ENCODE measurements around the gene XPO5. TPM values are rescaled to one million over a fixed set of nuclear protein-coding genes. Genes with fewer than 3 reads are reported as not detected.
A peak's percentile ranks its signal among the peaks of the same experiment; 100 is the strongest.

The XPO5 gene
- total RNA-seq, 6 experiments from 2014 or later, result 11.3 to 16.3 (median 12.6) TPM

DNA sequence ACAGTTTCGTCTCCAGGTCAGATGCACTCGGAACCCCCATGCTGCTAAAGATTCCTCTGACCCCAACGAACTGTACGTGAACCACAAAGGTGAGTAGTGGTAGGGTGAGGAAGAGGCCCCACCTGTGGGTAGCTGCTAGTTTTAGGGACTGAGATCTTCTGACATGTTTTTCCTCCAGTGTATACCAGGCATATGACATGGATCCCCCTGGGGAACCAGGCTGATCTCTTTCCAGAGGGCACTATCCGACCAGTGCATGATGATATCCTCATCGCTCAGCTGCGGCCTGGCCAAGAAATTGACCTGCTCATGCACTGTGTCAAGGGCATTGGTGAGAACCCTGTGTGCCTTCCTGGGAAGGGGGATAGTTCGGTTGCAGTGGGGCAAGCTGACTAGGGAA lies 55.7 kb downstream of the XPO5 start:
- Histone ChIP-seq H3K36me3 (peaks cover 7 to 60% (median 23%) of the 10 kb centered on the region in 4 donors), H3K27ac (no peak overlapping the region), H3K9me3 (no peaks in the 10 kb centered on the region), H3K4me1 (peaks cover 0 to 21% (median 10%) of the 10 kb centered on the region in 4 donors), H3K27me3 (no peaks in the 10 kb centered on the region), H3K4me3 (no peak overlapping the region)
- 100% methylated on average over 1 of the region's 8 CpGs for WGBS (ENCODE audit: insufficient coverage, low coverage, low lambda C conversion rate, missing lambda C conversion rate)
- DNase-seq (no peak), ATAC-seq (no peak)
- TF ChIP-seq, protein P1, sequence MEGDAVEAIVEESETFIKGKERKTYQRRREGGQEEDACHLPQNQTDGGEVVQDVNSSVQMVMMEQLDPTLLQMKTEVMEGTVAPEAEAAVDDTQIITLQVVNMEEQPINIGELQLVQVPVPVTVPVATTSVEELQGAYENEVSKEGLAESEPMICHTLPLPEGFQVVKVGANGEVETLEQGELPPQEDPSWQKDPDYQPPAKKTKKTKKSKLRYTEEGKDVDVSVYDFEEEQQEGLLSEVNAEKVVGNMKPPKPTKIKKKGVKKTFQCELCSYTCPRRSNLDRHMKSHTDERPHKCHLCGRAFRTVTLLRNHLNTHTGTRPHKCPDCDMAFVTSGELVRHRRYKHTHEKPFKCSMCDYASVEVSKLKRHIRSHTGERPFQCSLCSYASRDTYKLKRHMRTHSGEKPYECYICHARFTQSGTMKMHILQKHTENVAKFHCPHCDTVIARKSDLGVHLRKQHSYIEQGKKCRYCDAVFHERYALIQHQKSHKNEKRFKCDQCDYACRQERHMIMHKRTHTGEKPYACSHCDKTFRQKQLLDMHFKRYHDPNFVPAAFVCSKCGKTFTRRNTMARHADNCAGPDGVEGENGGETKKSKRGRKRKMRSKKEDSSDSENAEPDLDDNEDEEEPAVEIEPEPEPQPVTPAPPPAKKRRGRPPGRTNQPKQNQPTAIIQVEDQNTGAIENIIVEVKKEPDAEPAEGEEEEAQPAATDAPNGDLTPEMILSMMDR (IDR thresholded peaks at IDR 0.05), result no peak
- TF ChIP-seq POLR2A (IDR thresholded peaks at IDR 0.05), result no peak
- intact Hi-C loops (cut with DNase I), result no loop called here

DNA sequence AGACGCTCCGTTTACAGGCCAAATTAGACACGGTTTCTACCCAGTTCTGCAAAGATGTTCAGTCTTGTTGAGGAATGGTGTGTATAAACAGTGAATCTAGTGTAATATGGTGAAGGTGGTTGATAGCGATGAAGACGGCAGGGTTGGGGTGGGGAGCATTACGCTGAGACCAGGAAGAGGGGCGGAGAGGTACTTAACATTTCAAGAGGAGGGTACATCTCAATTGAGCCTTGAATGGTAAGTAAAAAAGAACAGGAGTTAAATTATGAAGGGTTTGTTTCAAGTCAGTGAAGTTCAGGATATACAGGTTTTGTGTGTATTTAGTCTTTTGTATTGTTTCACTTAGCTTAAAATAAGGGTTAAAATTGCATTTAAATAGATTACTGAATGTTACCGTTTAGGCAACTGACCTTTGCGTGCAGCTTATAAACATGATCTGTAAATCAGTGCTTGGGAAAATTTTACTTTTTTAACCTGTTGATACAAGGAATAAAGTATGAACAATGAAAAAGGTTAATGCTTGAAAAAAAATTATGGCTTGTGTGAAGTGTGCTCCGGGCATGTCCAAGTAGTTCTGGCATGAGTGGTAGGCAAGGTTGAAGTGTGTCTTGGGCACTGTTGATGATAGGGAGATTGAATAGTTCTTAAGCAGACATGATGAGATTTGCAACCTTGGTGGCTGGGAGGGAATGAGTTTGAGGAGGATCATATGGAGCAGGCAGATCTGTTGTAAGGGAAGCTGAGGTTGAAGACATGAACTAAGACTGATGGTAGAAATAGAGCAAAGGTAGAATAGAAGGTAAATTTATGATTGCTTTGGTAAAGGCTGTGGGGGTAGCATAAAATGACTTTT lies 58.1 kb downstream of the XPO5 start:
- peaks cover 5 to 64% (median 29%) of the 10 kb centered on the region in 4 donors for H3K36me3 ChIP-seq
- peak overlapping the region; percentile 77 to 83 (median 77) for H3K4me3 ChIP-seq
- ATAC-seq, result no peak
- H3K4me1 ChIP-seq, result peaks cover 0 to 23% (median 10%) of the 10 kb centered on the region in 4 donors
- no peak for TF ChIP-seq POLR2A (IDR thresholded peaks at IDR 0.05)
- TF ChIP-seq, protein P1 (IDR thresholded peaks at IDR 0.05), result no peak
- H3K27me3 ChIP-seq, result no peaks in the 10 kb centered on the region
- intact Hi-C loops (cut with DNase I), result no loop called here
- H3K9me3 ChIP-seq, result no peaks in the 10 kb centered on the region
- WGBS (ENCODE audit: insufficient coverage, low coverage, low lambda C conversion rate, missing lambda C conversion rate), result 4% methylated on average over 10 of the region's 10 CpGs
- H3K27ac ChIP-seq, result peak overlapping the region in 1 of 3 donors; percentile 21
- no peak for DNase-seq

DNA sequence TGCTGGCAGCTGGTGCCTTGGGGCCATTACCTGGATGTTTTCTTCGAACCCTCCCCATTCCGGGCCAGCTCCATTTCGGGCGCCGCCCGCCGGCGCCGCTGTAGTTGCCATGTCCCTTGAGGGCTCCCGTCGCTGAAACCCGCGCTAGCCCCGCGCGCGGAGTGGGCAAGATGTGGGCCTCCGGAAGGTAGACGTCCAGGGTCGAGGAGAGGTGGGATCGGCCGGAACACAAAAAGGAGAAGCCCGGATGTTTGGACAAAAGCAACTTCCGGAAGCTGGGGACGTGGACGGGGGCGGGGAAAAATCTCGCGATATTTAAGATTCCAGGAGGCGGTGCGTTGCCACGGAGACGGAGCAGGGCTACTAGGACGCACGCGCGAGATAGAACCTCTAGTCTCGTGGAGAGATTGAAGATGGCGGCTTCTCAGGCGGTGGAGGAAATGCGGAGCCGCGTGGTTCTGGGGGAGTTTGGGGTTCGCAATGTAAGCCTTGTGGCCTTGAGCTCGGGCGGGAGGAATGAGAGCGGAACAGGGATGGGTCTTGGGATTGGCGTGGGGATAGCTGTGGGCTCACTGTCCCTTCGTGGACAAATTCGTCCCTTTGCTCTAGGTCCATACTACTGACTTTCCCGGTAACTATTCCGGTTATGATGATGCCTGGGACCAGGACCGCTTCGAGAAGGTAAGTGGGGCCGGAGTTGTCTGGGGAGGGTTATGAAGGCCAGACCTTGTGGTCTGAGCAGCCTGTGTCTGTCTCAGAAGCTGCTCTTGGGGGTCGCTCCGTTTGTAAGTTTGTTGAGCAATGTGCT lies 58.9 kb downstream of the XPO5 start, which contains the start of the genes POLR1C and YIPF3:
TSS of gene POLR1C (plus strand) at position 393 of the 808 bp plus-strand sequence. CDS start at position 414, 21 bp downstream.
TSS of gene YIPF3 (minus strand) at position 230 of the 808 bp plus-strand sequence. CDS start at position 111, 119 bp downstream.
- peak within 1 kb of the TSS; percentile 77 to 83 (median 77) for H3K4me3 ChIP-seq
- peak within 1 kb of the TSS; percentile 63 to 71 (median 68) for H3K27ac ChIP-seq
- WGBS (ENCODE audit: insufficient coverage, low coverage, low lambda C conversion rate, missing lambda C conversion rate), result under 1% methylated on average over 52 of the region's 57 CpGs
- TF ChIP-seq POLR2A (IDR thresholded peaks at IDR 0.05), result peak; percentile 28
- TF ChIP-seq, protein P1 (IDR thresholded peaks at IDR 0.05), result no peak
- intact Hi-C loops (cut with DNase I), result no loop called here
- no peaks in the 10 kb centered on the region for H3K27me3 ChIP-seq
- ATAC-seq (peak; percentile 91 to 97 (median 96)), DNase-seq (peak; percentile 96 to 98 (median 97))
- H3K36me3 ChIP-seq, result peaks cover 5 to 64% (median 25%) of the 10 kb centered on the region in 4 donors
- no peaks in the 10 kb centered on the region for H3K9me3 ChIP-seq
- H3K4me1 ChIP-seq, result peaks cover 0 to 23% (median 10%) of the 10 kb centered on the region in 4 donors

DNA sequence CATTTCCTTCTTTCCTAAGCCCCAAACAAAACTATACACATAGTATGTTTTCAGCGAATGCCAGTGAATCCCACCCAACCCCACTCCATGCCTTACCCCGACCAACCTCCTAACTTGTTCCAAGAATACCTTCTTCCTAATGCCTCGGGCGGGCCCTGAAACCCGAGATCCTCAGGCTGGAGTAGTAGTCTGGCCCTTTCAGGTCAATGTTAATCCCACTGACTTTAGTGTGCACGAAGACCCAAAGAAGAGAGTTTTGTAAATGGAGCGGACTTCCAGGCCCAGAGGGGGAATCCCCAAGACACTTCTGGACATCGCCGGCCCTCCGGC lies 59.5 kb downstream of the XPO5 start:
- TF ChIP-seq, protein P1 (IDR thresholded peaks at IDR 0.05), result no peak
- TF ChIP-seq POLR2A (IDR thresholded peaks at IDR 0.05), result no peak
- peaks cover 5 to 63% (median 23%) of the 10 kb centered on the region in 4 donors for H3K36me3 ChIP-seq
- no peak for DNase-seq
- under 1% methylated on average over 9 of the region's 10 CpGs for WGBS (ENCODE audit: insufficient coverage, low coverage, low lambda C conversion rate, missing lambda C conversion rate)
- no peaks in the 10 kb centered on the region for H3K9me3 ChIP-seq
- H3K27me3 ChIP-seq, result no peaks in the 10 kb centered on the region
- intact Hi-C loops (cut with DNase I), result no loop called here
- peak overlapping the region; percentile 63 to 71 (median 68) for H3K27ac ChIP-seq
- H3K4me1 ChIP-seq, result peaks cover 0 to 23% (median 10%) of the 10 kb centered on the region in 4 donors
- peak overlapping the region; percentile 77 to 83 (median 77) for H3K4me3 ChIP-seq
- ATAC-seq, result no peak

All from right lobe of liver (tissue), 6 donors.